Stimulated activated CD4-positive, alpha-beta T cell treated with anti-CD3 and anti-CD28 coated beads, Interleukin-4, amount 100 ng/mL, for 4 hours (primary cell): Measurements from ENCODE around the gene PADI3.
"Not testable (repeated sequence)": the region's sequence is repeated elsewhere in the genome, so short reads cannot be mapped to it uniquely, and the experiment has no call there.

Experiments
- DNase-seq, 2 experiments: peaks; one replicate each; pipeline ENCODE4 v3.0.0-alpha.2; 2020

Gene PADI3

GRCh38 chr1:17215545-17215890, 33.4 kb upstream of the PADI3 start:
- DNase-seq: no peak

- no peak for DNase-seq
These were observed 32.8 kb upstream of the PADI3 start for GRCh38 chr1:17216078-17216477.

GRCh38 chr1:17217607-17218006, 31.3 kb upstream of the PADI3 start:
- DNase-seq: no peak

- DNase-seq: no peak
These were observed 30.0 kb upstream of the PADI3 start for GRCh38 chr1:17218939-17219338.

- DNase-seq: no peak
These were observed 28.6 kb upstream of the PADI3 start for GRCh38 chr1:17220287-17220686.

- no peak for DNase-seq
These were observed 26.3 kb upstream of the PADI3 start for GRCh38 chr1:17222557-17222956.

- DNase-seq: no peak
These were observed 24.5 kb upstream of the PADI3 start for GRCh38 chr1:17224434-17224833.

- DNase-seq: no peak
These were observed 23.8 kb upstream of the PADI3 start for GRCh38 chr1:17225140-17225539.

GRCh38 chr1:17227358-17227915, 21.5 kb upstream of the PADI3 start:
- DNase-seq: no peak

GRCh38 chr1:17228619-17229018, 20.3 kb upstream of the PADI3 start:
- DNase-seq: no peak

GRCh38 chr1:17229379-17229778, 19.5 kb upstream of the PADI3 start:
- no peak for DNase-seq

- DNase-seq: no peak
These were observed 18.8 kb upstream of the PADI3 start for GRCh38 chr1:17230106-17230505.

- DNase-seq: no peak
These were observed 18.1 kb upstream of the PADI3 start for GRCh38 chr1:17230671-17231310.

- no peak for DNase-seq
These were observed 15.9 kb upstream of the PADI3 start for GRCh38 chr1:17232759-17233661.

GRCh38 chr1:17233675-17234320, 15.1 kb upstream of the PADI3 start:
- no peak for DNase-seq

- DNase-seq: no peak
These were observed 14.5 kb upstream of the PADI3 start for GRCh38 chr1:17234405-17234804.

- no peak for DNase-seq
These were observed 13.6 kb upstream of the PADI3 start for GRCh38 chr1:17235135-17235885.

- DNase-seq: peak; percentile 73 to 87
These were observed 11.9 kb upstream of the PADI3 start for GRCh38 chr1:17236779-17237560.

GRCh38 chr1:17237561-17237903, 11.4 kb upstream of the PADI3 start:
- DNase-seq: no peak

GRCh38 chr1:17239420-17239819, 9.5 kb upstream of the PADI3 start:
- DNase-seq: no peak

GRCh38 chr1:17241011-17241779, 7.7 kb upstream of the PADI3 start:
- not testable (repeated sequence) for DNase-seq

- not testable (repeated sequence) for DNase-seq
These were observed 7.2 kb upstream of the PADI3 start for GRCh38 chr1:17241780-17242074.
